Neural crest cell (in vitro differentiated cells): ENCODE data around the gene CNKSR3. TPM values are rescaled to one million over a fixed set of nuclear protein-coding genes. Genes with fewer than 3 reads are reported as not detected.
"Not testable (repeated sequence)": the region's sequence is repeated elsewhere in the genome, so short reads cannot be mapped to it uniquely, and the experiment has no call there.

Experiments
- DNase-seq: peaks from one replicate; pipeline ENCODE4 v3.0.0; 2021; ENCODE audit warnings: low read depth, mixed read lengths, low spot score
- H3K27ac Mint-ChIP-seq: one replicate; pipeline ENCODE4 v1.8.0; 2021; ENCODE audit warnings: mild to moderate bottlenecking, mixed read lengths; ENCODE audit not compliant: unreplicated experiment
- H3K27me3 Mint-ChIP-seq: 2 replicates; pipeline ENCODE4 v1.8.0; 2021; ENCODE audit warnings: low read depth, mild to moderate bottlenecking, mixed read lengths
- H3K36me3 Mint-ChIP-seq: 2 replicates; pipeline ENCODE4 v1.8.0; 2021; ENCODE audit warnings: low read depth, mild to moderate bottlenecking, mixed read lengths
- H3K4me1 Mint-ChIP-seq: 2 replicates; pipeline ENCODE4 v1.8.0; 2021; ENCODE audit warnings: mixed read lengths
- H3K4me3 Mint-ChIP-seq: one replicate; pipeline ENCODE4 v1.8.0; 2021; ENCODE audit warnings: mild to moderate bottlenecking, mixed read lengths
- H3K9me3 Mint-ChIP-seq: 2 replicates; pipeline ENCODE4 v1.8.0; 2021; ENCODE audit warnings: mixed read lengths
- total RNA-seq: library from RNA; stranded (reverse); gene quantifications from 2 replicates; pipeline ENCODE4 v1.2.1, GENCODE V29; 2021
- TF ChIP-seq, protein P1 (sequence below): fragments of 200-600 bp; sonication (generic); conservative IDR thresholded peaks from 2 replicates; pipeline ENCODE4 v1.5.0; 2021; ENCODE audit warnings: antibody characterized with exemption, mild to moderate bottlenecking

Gene CNKSR3
- total RNA-seq, 1 donor from 2014 or later = 11.7 TPM

DNA sequence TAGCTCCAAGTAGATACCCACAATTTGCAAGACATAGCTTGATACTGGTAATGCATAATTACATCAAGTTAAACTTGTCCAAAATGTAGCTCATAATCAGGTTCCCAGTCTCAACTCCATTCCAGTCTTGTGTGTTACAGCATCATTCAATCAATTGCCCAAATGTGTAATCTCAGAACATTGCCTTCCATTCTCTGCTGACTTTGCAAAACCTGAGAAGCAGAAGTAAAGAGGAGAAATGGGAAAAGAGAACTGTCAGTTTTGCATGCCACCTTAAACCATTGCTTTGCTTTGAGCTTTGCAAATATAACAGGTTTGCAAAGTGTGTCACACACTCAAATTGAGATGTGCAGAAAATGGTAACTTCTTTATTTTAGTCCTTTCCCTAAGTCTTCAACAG, 40.3 kb upstream of the CNKSR3 start:
- TF ChIP-seq, protein P1, sequence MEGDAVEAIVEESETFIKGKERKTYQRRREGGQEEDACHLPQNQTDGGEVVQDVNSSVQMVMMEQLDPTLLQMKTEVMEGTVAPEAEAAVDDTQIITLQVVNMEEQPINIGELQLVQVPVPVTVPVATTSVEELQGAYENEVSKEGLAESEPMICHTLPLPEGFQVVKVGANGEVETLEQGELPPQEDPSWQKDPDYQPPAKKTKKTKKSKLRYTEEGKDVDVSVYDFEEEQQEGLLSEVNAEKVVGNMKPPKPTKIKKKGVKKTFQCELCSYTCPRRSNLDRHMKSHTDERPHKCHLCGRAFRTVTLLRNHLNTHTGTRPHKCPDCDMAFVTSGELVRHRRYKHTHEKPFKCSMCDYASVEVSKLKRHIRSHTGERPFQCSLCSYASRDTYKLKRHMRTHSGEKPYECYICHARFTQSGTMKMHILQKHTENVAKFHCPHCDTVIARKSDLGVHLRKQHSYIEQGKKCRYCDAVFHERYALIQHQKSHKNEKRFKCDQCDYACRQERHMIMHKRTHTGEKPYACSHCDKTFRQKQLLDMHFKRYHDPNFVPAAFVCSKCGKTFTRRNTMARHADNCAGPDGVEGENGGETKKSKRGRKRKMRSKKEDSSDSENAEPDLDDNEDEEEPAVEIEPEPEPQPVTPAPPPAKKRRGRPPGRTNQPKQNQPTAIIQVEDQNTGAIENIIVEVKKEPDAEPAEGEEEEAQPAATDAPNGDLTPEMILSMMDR = no peak
- H3K4me3 Mint-ChIP-seq = no peak overlapping the region

DNA sequence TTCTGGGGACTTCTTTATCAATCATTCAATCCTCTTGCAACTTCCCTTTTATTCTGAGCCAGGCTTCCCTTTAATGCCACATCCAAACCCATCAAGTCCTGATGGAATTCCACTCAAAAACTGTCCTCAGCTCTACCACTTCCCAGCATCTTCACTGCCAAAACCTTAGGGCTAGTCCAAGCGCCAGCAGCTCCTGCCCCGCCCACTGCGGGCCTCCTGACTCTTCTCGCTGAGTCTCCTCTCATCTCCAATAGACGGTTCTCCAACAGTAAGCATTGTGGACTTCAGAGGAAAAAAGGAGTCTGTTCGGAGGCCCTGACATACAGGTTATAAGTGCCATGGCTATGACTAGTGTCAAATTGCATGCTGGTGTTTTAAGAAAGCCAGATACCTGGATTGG, 38.7 kb upstream of the CNKSR3 start:
- Mint-ChIP-seq H3K4me3 (no peak overlapping the region), H3K27ac (no peak overlapping the region), H3K27me3 (peaks cover 22% of the 10 kb centered on the region), H3K36me3 (no peaks in the 10 kb centered on the region), H3K9me3 (peaks cover 3% of the 10 kb centered on the region), H3K4me1 (peaks cover 15% of the 10 kb centered on the region)
- TF ChIP-seq, protein P1 = no peak
- no peak for DNase-seq

More for the DNA sequence above, 40.3 kb upstream of the CNKSR3 start:
- peaks cover 3% of the 10 kb centered on the region for H3K9me3 Mint-ChIP-seq
- H3K4me1 Mint-ChIP-seq = peaks cover 12% of the 10 kb centered on the region
- DNase-seq = no peak
- H3K36me3 Mint-ChIP-seq = no peaks in the 10 kb centered on the region
- no peak overlapping the region for H3K27ac Mint-ChIP-seq
- peaks cover 17% of the 10 kb centered on the region for H3K27me3 Mint-ChIP-seq

DNA sequence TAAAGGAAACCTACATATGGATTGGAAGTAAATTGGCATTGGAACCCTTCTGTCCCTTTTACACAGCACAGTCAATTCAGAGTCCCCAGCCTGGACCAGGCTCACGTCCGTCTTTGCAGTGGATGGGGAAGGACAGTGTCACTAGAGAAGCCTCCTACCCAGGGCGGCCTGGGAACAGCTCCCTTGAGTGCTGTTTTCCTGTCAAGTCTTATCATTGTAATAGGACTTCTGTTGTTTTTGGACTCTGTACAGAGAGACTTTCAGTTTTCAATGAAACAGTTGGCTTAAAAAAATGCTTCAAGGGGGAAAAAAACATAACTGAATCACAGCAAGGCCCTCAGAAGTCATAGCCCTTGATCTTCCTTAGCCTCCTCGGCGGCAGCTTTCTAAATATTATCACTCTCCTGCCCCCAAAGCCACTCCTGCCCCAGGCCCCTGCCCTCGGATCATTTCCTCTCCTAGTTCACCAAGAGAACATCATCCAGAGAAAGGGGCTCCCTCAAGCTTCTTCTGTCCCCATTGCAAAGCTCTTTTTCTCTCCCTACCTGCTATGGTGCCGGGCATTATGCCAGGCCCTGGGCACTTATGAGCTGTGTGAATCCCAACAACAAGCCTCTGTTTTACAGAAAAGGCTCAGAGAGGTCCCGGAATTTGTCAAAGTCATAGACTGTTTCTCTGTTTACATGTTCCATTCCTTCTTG, 37.8 kb upstream of the CNKSR3 start:
- DNase-seq = no peak
- H3K27me3 Mint-ChIP-seq = peaks cover 27% of the 10 kb centered on the region
- H3K9me3 Mint-ChIP-seq = peaks cover 3% of the 10 kb centered on the region
- TF ChIP-seq, protein P1 = no peak
- H3K27ac Mint-ChIP-seq = no peak overlapping the region
- H3K36me3 Mint-ChIP-seq = no peaks in the 10 kb centered on the region
- H3K4me1 Mint-ChIP-seq = peaks cover 18% of the 10 kb centered on the region
- no peak overlapping the region for H3K4me3 Mint-ChIP-seq

DNA sequence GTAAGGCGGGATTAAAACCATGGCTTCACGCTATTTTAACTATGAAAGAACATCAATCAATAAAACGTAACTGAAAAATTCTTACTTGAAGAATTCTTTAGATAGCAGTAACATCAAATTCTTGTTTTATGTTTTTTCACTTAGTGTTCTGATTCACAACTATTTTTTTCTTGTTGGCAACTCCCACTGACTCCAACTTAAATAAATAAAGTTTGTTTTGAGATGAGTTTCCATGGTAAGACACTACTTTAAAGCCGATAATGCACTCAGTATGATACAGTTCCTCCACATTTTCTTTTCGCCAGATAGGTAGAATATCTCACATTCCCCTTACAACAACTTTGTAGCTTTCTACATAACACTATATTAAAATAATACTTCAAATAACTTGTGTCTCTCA, 33.1 kb upstream of the CNKSR3 start:
- TF ChIP-seq, protein P1 = no peak
- Mint-ChIP-seq H3K27me3 (peaks cover 21% of the 10 kb centered on the region), H3K27ac (no peak overlapping the region), H3K4me3 (no peak overlapping the region), H3K4me1 (peaks cover 30% of the 10 kb centered on the region), H3K36me3 (no peaks in the 10 kb centered on the region), H3K9me3 (peaks cover 3% of the 10 kb centered on the region)
- no peak for DNase-seq

DNA sequence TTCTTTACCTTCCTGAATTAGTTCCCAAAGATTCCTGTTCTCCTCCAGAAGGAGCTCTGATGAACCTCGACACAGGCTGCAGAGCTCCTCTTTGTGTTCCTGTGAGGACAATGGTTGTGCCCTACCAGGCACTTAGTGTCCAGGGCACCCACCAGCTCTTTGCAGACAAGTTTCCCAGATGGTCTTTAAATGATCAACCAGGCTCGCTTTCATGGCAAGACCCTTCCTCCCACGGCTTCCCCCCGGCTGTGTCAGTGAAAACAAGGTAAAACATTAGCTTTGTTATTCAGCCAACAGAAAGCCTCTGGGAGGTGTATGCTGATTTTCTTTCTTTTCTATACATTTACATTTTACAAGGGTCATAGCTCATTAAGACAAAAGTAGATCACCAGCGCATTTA, 32.3 kb upstream of the CNKSR3 start:
- TF ChIP-seq, protein P1 = no peak
- no peak for DNase-seq
- no peaks in the 10 kb centered on the region for H3K36me3 Mint-ChIP-seq
- peaks cover 21% of the 10 kb centered on the region for H3K27me3 Mint-ChIP-seq
- no peak overlapping the region for H3K4me3 Mint-ChIP-seq
- peaks cover 30% of the 10 kb centered on the region for H3K4me1 Mint-ChIP-seq
- H3K27ac Mint-ChIP-seq = peak overlapping the region; percentile 91
- H3K9me3 Mint-ChIP-seq = peaks cover 3% of the 10 kb centered on the region

DNA sequence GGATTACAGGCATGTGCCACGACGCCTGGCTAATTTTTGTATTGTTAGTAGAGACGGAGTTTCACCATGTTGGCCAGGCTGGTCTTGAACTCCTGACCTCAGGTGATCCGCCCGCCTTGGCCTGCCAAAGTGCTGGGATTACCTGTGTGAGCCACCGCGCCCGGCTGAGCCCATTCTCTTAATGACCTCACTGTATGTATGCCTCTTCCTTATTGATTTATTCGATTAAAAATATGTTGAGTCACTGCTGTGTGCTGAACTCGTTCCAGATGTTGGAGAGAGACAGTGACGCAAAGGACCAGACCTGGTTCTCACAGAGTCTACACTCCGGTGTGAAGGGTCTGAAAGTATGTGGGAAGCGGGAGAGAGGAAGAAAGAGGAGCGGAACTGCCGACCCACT, 31.4 kb upstream of the CNKSR3 start:
- Mint-ChIP-seq H3K4me1 (peaks cover 40% of the 10 kb centered on the region), H3K27me3 (peaks cover 22% of the 10 kb centered on the region)
- H3K36me3 Mint-ChIP-seq, H3K9me3 Mint-ChIP-seq, H3K4me3 Mint-ChIP-seq, H3K27ac Mint-ChIP-seq, DNase-seq: not testable (repeated sequence)
